WI38 (cell line): Measurements from ENCODE around the gene DDN.

ENCODE experiments used
- H3K4me3 ChIP-seq: 2 replicates; pipeline ENCODE4 v1.5.1; 2011; ENCODE audit warnings: low read depth, mild to moderate bottlenecking, control low read depth, low read length
- TF ChIP-seq, protein P1 (sequence below): IDR thresholded peaks from 2 replicates; pipeline ENCODE4 v1.5.1; 2012; ENCODE audit warnings: low read depth, mild to moderate bottlenecking, control low read depth, low read length

Gene DDN

DNA sequence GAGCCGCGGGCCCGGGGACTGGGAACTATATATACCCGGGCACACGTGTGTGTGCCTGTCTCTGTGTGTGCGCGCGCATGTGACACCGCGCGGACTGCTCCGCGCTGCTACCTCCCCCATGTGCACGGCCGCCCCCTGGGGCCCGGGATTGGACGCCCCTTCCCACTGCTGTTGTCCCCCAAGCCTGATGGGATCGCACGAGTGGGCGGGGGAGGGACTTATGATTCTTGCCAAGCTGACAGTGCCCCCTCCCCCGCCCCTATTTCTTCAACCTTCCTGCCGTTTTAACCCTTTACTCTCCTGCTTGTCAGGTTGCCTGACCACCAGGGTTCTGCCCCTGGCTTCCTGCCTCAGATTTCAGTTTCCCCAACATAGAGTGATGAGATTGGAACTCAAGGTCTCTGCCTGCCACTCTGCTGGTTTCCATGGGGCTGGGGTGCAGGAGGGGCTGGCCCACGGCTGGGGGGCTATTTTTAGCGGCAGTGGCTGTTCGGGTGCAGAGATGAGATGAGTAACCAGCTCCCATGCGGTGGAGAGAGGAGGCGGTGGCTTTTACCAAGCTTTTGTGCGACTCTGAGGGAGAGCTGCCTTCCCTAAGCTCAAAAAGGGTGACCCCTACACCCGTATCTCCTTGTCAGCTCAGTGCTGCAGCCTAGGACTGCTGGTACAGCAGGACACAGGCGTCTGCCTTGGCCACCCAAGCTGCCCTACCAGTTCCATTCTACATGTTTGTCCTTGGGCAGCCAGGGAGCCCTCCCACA is at the start of gene DDN:
DDN (minus strand) TSS at position 5 of the 761 bp plus-strand sequence. CDS start 88 bp downstream, outside the sequence.
- TF ChIP-seq, protein P1, sequence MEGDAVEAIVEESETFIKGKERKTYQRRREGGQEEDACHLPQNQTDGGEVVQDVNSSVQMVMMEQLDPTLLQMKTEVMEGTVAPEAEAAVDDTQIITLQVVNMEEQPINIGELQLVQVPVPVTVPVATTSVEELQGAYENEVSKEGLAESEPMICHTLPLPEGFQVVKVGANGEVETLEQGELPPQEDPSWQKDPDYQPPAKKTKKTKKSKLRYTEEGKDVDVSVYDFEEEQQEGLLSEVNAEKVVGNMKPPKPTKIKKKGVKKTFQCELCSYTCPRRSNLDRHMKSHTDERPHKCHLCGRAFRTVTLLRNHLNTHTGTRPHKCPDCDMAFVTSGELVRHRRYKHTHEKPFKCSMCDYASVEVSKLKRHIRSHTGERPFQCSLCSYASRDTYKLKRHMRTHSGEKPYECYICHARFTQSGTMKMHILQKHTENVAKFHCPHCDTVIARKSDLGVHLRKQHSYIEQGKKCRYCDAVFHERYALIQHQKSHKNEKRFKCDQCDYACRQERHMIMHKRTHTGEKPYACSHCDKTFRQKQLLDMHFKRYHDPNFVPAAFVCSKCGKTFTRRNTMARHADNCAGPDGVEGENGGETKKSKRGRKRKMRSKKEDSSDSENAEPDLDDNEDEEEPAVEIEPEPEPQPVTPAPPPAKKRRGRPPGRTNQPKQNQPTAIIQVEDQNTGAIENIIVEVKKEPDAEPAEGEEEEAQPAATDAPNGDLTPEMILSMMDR = no peak
- H3K4me3 ChIP-seq = peak within 1 kb of the TSS; percentile 41

DNA sequence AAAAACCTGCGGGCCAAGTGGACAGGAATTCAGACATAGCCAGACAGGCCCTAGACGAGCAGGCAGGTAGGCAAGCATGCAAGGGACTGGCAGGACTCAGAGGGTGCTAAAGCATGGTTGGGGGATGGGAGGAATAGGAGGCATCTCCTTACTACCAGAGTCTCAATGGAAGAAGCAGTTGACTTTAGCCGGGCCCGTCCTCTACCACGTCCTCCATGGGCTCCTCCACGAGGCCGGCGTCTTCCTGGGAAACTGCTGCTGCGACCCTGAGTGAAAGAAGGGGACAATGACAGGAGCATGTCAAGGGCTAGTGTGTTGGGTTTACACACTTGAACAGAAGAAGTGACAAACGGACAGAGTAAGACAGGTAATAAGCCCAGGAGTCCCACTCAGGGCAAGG is 49.8 kb upstream of the DDN start:
- H3K4me3 ChIP-seq = no peak overlapping the region
- TF ChIP-seq, protein P1 = no peak

DNA sequence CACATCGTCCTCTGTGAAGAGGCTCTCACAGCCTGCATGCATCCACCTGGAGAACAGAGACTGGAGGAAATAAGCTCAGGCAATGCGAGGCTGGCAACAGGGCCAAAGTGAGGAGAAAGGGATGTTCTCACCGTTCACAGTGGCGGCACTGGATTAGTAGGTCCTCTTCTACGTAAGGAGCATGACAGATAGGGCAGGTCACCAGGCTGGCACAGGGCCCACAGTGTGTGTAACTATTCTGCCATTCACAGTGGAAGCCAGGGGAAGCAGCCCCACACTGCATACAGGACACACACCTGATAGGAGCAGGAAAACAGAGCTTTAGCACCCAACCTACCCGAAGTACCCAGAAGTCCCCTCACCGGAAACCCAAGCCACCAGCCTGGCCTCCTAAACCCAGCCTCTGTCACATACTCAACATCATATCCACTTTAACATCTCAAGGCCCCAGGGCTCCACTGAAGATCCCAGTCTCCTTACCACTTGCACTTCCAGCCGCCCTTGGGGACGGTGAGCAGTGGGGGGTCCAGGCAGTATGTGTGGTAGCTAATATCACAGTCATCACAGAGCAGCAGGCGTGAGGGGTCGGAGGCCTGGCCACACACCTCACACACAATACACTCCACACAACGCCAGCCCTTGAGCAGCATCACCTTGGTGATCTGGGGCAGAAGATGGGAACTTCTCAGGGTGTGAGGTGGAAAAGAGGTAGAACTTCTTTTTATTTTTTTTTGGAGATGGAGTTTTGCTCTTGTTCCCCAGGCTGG is 47.1 kb upstream of the DDN start:
- TF ChIP-seq, protein P1 = no peak
- H3K4me3 ChIP-seq = no peak overlapping the region

DNA sequence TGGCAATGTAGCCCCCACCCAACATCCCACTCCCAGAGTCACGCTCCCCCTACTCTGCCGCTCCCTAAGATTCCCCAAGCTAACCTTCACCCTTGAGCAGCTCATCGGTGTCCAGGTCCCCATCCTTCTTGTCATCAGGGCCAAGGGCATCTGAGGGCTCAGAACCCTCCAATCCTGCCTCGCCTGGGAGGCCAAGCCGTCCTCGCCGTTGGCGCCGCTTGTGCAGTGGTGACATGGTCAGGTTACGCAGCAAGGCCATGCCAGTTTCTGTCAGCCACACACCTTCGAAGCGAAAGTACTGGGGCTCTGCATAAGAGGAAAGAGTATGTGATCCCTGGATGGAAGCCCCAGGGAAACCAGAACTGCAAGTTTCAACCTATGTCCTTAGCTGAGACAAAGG is 45.5 kb upstream of the DDN start:
- TF ChIP-seq, protein P1 = no peak
- H3K4me3 ChIP-seq = no peak overlapping the region

DNA sequence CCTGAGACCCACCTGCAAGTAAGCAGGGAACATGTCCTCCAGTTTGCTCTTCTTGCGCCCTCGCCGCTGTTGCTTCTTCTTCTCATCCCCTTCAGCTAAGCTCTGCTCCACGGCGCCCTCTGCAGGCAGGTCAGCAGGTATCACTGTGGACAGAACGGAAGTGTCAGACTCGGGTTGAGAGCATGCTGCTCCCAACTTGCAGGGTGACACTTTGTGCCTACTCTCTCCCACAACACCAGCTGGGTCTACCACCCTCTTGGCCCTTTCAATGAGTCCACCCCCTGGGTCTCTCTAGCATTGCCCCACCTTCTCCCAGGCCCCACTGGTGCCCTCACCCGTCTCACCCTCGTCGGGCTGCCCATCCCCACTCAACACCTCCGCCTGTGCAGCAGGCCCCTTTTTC is 44.7 kb upstream of the DDN start:
- TF ChIP-seq, protein P1 = peak; percentile 65
- no peak overlapping the region for H3K4me3 ChIP-seq

DNA sequence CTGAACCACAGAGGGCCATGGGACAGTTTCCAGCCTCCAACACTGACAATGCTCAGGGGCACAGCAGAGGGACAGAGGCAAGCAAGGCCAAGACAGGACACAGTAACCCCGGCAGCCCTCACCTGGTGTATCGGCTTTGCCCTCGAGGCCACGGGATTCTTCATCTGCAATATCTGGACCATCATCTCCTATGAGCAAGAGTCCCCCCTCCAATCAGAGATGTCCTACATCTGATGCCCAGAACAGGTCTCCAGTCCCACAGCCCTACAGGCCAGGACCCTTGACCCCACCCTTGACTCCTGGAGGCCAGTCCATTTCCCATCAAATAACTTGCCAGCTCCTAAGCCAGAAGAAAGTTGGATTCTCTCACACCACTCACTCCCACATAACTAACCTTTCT is 44.1 kb upstream of the DDN start:
- no peak overlapping the region for H3K4me3 ChIP-seq
- TF ChIP-seq, protein P1 = no peak
